ENCODE data around the gene SRGAP2C. TPM values are rescaled to one million over a fixed set of nuclear protein-coding genes. Genes with fewer than 3 reads are reported as not detected.
"Not testable (repeated sequence)": the region's sequence is repeated elsewhere in the genome, so short reads cannot be mapped to it uniquely, and the experiment has no call there.

Gene SRGAP2C
- total RNA-seq, 2 donors from 2014 or later = 7.8 to 27.6 TPM

DNA sequence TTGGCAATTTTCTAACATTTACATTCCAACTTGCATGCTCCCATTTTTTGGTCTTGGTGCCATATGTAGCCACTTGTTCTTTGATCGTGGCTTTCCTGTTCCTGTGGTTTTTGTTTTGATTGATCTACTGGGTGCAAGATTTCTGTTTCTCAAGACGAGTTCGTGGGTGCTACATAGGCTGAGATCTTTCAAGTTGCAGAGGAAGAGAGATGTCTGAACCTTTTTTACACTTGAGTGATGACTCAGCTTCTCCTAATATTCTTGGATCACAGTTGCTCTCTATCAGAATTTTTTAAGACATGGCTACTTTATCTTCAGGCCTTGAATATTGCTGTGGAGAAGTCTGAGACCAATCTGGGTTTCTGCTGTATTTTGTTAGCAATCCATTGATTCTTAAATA lies 85.2 kb downstream of the SRGAP2C start:
- not testable (repeated sequence) for H3K4me1 ChIP-seq; H3K9me3 ChIP-seq; H3K36me3 ChIP-seq; H3K27ac ChIP-seq; H3K4me3 ChIP-seq; DNase-seq (ENCODE audit: low spot score); H3K27me3 ChIP-seq

GRCh38 chr1:121271143-121271715 lies 86.5 kb downstream of the SRGAP2C start:
- not testable (repeated sequence) for H3K36me3 ChIP-seq; DNase-seq (ENCODE audit: low spot score); H3K9me3 ChIP-seq; H3K4me1 ChIP-seq; H3K27ac ChIP-seq; H3K27me3 ChIP-seq; H3K4me3 ChIP-seq

- H3K27ac ChIP-seq; DNase-seq (ENCODE audit: low spot score); H3K27me3 ChIP-seq; H3K4me1 ChIP-seq; H3K36me3 ChIP-seq; H3K4me3 ChIP-seq; H3K9me3 ChIP-seq: not testable (repeated sequence)
Measured at GRCh38 chr1:121275435-121275834, 90.7 kb downstream of the SRGAP2C start.

- not testable (repeated sequence) for DNase-seq (ENCODE audit: low spot score); H3K4me1 ChIP-seq; H3K36me3 ChIP-seq; H3K9me3 ChIP-seq; H3K4me3 ChIP-seq; H3K27me3 ChIP-seq; H3K27ac ChIP-seq
Measured at GRCh38 chr1:121278202-121278601, 93.4 kb downstream of the SRGAP2C start.

DNA sequence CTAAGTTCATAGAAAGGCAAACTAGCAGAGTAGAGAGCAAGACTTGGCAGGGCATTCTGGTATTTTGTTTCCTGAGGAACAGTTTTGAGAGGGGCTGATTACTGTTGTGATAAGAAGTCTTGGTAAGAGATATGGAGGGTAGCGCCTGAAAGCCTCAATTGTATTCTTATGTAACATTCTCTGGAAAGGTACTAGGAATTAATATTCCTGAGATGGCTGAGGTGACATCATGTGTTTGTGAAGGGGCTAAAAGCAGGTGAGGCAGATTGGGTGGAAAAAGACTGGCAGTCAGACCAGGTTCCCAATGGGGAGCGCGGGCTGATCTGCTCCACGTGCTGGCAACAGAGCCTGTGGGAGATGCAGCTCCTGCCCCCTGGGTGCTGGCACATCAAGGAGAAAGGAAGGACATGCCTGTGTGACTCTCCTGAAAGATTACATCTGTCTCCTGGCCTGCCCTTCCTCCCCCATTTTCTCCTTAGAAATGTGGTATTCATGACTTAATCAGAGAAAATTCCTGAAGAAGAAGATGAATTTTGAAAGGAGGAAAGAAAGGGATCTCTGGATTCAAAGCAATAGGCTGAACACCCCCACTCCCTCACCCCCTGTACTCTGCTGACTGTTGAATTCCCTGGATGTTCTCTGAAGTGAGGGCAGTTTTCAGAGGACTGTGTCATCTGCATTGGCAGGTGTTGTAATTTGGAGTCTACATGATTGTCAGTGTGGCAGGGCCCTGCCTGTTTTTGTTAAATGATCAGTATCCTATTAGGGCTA lies 94.2 kb downstream of the SRGAP2C start:
- not testable (repeated sequence) for H3K4me1 ChIP-seq; H3K36me3 ChIP-seq; H3K27ac ChIP-seq; DNase-seq (ENCODE audit: low spot score); H3K4me3 ChIP-seq; H3K27me3 ChIP-seq; H3K9me3 ChIP-seq

- not testable (repeated sequence) for H3K27ac ChIP-seq; H3K9me3 ChIP-seq; H3K4me1 ChIP-seq; H3K36me3 ChIP-seq; DNase-seq (ENCODE audit: low spot score); H3K27me3 ChIP-seq; H3K4me3 ChIP-seq
Measured at GRCh38 chr1:121279548-121279898, 94.7 kb downstream of the SRGAP2C start.

DNA sequence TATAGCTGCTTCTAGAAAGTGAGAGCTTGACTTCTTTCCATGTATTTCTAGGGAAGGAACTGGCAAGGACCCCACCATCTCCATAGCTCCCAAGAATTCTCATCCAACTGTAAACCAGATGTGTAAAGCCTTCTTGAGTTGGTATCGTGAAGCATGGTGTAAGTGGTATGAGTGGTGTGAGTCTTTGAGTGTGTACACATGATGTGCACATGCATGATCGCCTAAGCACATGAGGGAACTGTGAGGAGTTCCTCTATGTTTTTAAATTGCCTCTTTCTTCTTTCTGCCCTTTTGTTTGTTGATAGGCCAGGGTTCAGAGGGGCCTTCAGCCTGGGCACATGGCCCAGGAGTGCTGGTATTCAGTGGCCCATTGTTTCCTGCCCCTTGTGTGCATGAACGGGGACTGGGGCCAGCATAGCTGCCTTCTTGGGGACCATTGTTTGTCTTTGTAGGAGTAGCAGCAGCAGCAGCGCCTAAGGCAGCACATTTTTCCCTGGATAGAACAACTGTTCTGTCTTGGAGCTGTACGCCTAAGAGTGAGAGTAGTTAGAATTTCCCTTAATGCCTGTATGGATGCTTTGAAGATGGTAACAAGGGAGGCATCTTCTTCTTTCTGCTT lies 96.0 kb downstream of the SRGAP2C start:
- not testable (repeated sequence) for H3K9me3 ChIP-seq; H3K27ac ChIP-seq; H3K27me3 ChIP-seq; H3K4me1 ChIP-seq; H3K36me3 ChIP-seq; DNase-seq (ENCODE audit: low spot score); H3K4me3 ChIP-seq

- H3K27ac ChIP-seq, H3K27me3 ChIP-seq, H3K9me3 ChIP-seq: not testable (repeated sequence)
Measured at GRCh38 chr1:121281480-121281879, 96.7 kb downstream of the SRGAP2C start.

GRCh38 chr1:121283587-121284180 lies 98.9 kb downstream of the SRGAP2C start:
- H3K27me3 ChIP-seq; H3K27ac ChIP-seq; H3K4me3 ChIP-seq; DNase-seq (ENCODE audit: low spot score); H3K36me3 ChIP-seq; H3K4me1 ChIP-seq; H3K9me3 ChIP-seq: not testable (repeated sequence)

More at GRCh38 chr1:121281480-121281879, 96.7 kb downstream of the SRGAP2C start:
- not testable (repeated sequence) for DNase-seq (ENCODE audit: low spot score); H3K4me1 ChIP-seq; H3K36me3 ChIP-seq; H3K4me3 ChIP-seq

DNA sequence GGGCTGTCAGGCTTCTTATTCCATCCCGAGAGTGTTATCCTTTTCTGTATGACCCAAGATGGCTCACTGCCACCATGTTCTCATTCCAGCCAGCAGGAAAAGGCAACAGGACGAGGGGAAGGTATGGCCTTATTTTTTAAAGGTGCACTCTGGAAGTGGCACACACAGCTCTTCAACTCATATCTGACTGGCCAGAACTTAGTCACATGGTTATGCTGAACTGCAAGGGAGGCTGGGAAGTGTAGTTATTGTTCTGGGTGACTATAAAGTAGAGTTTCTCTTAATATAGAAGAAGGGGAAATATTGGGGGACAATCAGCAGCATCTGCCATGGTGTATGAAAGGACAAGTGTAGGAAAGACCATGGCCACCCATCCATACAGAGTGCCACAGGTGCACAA lies 107.8 kb downstream of the SRGAP2C start:
- DNase-seq (ENCODE audit: low spot score); H3K9me3 ChIP-seq; H3K4me3 ChIP-seq; H3K36me3 ChIP-seq; H3K27me3 ChIP-seq; H3K4me1 ChIP-seq; H3K27ac ChIP-seq: not testable (repeated sequence)

DNA sequence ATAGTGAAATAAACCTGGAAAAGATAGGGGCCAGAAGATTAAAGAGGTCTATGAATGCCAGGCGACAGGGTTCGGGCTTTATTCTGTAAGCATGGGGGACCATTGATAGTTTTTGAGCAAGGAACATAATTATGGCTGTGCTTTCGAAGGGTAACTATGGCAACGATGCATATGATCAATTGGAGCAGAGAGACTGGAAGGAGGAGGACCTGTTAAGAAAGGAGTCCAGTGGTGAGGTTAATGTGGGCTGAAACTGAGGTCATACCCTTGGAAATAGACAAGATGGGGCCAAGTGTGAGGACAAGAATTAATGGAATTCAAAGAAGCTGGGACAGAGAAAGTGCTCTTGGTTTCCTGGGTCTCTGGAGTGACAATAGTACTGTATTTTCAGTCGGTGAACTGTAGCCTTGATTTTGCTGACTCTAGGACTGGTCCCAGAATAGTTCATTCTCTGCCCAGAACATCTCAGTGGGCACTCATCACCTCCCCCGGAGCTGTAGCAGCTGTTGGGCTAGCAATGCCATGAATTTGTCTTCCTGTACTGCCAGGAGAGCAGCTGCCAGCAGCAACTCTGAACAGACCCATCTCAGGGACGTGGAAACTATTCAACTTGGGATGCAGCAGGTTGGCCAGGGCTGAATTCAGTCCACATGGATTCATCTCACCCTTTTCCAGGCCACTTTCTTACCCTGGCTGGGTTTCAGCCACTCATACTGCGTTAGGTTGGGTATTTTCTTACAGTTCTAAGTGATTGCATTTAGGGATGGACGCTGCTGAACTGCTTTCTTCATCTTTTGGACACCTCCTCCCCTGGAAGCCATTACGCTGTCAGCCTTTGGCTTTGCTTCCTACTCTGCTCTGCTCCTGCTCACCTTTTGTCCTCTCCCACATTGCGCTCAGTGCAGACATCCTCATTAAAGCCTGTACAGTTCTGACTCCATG lies 108.8 kb downstream of the SRGAP2C start:
- not testable (repeated sequence) for H3K4me3 ChIP-seq, H3K27me3 ChIP-seq, H3K27ac ChIP-seq

DNA sequence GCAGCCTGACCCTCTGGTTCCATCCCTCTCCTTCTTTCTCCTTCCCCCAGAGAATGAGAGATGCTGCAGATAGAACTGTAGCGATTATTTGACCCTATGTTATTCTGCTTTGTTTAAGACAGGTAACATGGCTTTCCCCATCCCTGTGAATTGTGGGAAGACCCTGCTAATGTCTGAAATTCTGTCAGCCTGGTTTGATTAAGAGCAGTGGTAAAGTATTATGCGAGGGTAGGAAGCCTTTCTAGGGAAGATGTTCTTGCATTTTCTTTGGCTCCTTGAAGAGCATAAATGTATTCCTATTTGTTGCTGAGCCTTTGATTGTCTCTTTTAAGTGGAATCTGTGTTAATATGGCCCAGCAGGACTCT lies 109.4 kb downstream of the SRGAP2C start:
- DNase-seq (ENCODE audit: low spot score); H3K9me3 ChIP-seq; H3K4me3 ChIP-seq; H3K27ac ChIP-seq; H3K27me3 ChIP-seq; H3K4me1 ChIP-seq; H3K36me3 ChIP-seq: not testable (repeated sequence)

More for the DNA sequence above, 108.8 kb downstream of the SRGAP2C start:
- DNase-seq (ENCODE audit: low spot score); H3K4me1 ChIP-seq; H3K9me3 ChIP-seq; H3K36me3 ChIP-seq: not testable (repeated sequence)

GRCh38 chr1:121296563-121296962 lies 111.8 kb downstream of the SRGAP2C start:
- not testable (repeated sequence) for H3K4me1 ChIP-seq; H3K27ac ChIP-seq; H3K27me3 ChIP-seq; H3K4me3 ChIP-seq; H3K9me3 ChIP-seq; H3K36me3 ChIP-seq; DNase-seq (ENCODE audit: low spot score)

GRCh38 chr1:121298529-121298928 lies 113.8 kb downstream of the SRGAP2C start:
- not testable (repeated sequence) for H3K4me1 ChIP-seq; H3K9me3 ChIP-seq; DNase-seq (ENCODE audit: low spot score); H3K27ac ChIP-seq; H3K4me3 ChIP-seq; H3K36me3 ChIP-seq; H3K27me3 ChIP-seq
